Nasal cavity respiratory epithelium epithelial cell of viscerocranial mucosa (primary cell): ENCODE results near the gene CFAP157. TPM values are rescaled to one million over a fixed set of nuclear protein-coding genes. Genes with fewer than 3 reads are reported as not detected.

ENCODE experiments used
- total RNA-seq: library from RNA; depleted of rRNA; stranded (reverse); fragments of >200 nt; gene quantifications from 2 replicates; pipeline ENCODE4 v1.2.3, GENCODE V29; 2014

CFAP157 gene
- 0.07 TPM in 1 of 2 replicates, not detected in the other for total RNA-seq

DNA sequence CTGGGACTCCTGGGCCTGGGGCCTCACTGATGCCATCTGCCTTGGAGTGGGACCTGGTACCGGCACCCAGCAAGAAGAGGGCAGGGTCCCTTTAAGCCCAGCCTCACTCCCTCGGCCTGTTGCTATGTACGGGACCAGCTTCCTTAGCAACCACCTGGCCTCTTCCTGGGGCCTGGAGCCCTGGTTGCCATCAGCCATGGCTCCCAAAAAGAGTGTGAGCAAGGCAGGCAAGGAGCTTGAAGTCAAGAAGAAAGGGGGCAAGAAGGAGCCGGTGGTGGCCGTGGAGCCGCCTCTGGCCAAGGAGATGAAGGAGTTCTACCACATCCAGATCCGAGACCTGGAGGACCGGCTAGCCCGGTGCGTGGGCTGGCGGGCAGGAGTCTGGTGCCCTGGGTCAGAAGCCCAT, at the start of gene CFAP157:
TSS of gene CFAP157 (plus strand) at position 153 of the 406 bp plus-strand sequence. CDS start at position 197, 44 bp downstream.

DNA sequence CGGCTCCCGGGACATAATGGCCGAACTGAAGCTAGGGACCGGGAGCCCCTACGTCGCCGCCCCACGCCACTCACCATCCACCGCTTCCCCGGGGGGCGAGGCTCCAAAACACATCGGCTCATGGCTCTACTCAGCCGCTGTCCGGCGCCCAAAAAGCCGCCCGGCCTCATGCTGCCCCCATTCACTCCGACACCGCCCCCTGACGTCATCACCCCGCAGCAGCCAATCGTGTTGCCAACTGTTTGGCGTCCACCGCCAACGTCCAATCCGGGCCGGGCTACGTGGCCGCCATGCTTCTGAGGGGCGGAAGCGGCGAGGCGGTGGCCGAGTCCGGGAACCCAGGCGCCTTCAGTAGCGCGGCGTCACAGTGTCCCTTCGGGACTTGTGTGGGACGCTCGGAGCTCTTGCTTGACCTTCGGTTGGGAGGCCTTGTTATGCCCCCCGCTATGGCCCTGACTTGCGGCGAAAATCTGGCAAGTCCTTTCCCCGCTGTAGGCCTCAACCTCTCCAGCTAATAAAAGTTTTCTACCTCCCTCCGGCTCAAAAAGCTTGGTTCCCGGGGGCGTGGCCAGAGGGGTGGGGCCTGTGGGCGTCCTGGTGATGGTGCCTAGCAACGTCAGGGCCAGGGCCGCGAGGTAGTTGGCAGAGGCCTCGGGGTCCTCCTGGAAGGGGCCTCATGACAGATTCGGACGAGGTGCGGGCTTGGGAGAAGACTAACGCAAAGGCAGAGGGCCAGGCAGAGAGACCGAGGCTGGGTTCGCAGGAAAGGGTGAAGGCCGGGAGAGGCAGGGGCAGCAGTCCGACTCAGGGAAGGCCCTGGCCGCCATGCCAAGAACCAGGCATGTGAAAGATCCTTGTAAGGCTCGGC, 8.9 kb downstream of the CFAP157 start, which contains the start of the genes PTRH1 and TTC16:
TSS of gene PTRH1 (minus strand) at position 194 of the 868 bp plus-strand sequence. CDS start at position 170, 24 bp downstream.
TSS of gene TTC16 (plus strand) at position 610 of the 868 bp plus-strand sequence. CDS start at position 677, 67 bp downstream.

DNA sequence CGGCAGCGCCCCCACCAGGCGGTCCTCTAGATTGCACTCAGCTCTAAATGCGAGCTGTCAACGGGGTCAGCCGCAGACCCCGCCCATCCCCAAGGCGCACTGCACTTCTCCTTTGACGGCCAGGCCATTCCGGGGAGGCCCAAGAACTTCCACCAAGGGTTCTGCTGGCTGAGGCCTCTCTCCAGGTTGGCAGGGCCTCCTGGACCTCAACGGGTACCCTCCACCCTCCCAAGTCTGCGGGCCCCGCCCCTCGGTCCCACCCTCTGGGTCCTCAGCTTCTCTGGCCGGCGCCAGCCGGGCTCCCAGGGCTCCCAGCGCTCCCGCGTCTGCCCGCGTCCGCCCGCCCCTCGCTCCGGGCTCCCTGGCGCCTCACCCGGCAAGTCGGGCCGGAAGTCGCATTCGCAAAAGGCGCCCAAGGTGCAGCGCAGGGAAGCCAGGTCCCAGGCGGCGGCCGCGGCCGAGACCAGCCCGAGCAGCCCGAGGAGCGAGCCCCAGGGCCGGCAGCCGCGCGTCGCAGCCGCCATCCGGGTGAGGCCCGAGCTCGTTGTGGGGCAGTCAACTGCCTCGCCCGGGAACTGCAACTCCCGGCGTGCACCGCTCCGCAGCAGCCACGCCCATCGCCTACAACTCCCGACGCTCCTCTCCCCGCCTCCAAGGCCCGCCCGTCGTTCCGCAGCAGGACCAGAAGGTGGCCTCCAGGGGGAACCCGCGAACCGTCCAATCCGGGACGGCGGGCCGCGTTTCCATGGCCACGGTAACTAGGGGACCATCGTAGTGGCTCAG, 28.1 kb downstream of the CFAP157 start, which contains the start of gene TOR2A:
TSS of gene TOR2A (minus strand) at position 548 of the 783 bp plus-strand sequence. CDS start at position 524, 24 bp downstream.

Other genes with a start within 250 kb of the CFAP157 start
- 10.9 and 18.9 TPM in 2 replicates for gene STXBP1, start 94.7 kb upstream of the CFAP157 start, total RNA-seq
- gene PTRH1, start 8.7 kb downstream of the CFAP157 start, total RNA-seq: 16.0 and 24.9 TPM in 2 replicates
- gene TTC16, start 9.1 kb downstream of the CFAP157 start, total RNA-seq: not detected in 2 replicates
- gene TOR2A, start 28.3 kb downstream of the CFAP157 start, total RNA-seq: 2.7 and 7.3 TPM in 2 replicates
- gene SH2D3C, start 71.7 kb downstream of the CFAP157 start, total RNA-seq: under 0.01 and 0.07 TPM in 2 replicates
- 74.5 and 80.0 TPM in 2 replicates for gene CDK9, start 79.0 kb downstream of the CFAP157 start, total RNA-seq
- gene FPGS, start 95.9 kb downstream of the CFAP157 start, total RNA-seq: 42.7 and 60.6 TPM in 2 replicates
- 0.34 and 2.3 TPM in 2 replicates for gene ENG, start 147.7 kb downstream of the CFAP157 start, total RNA-seq
- 20.5 and 33.5 TPM in 2 replicates for gene AK1, start 170.7 kb downstream of the CFAP157 start, total RNA-seq
- 14.0 and 21.5 TPM in 2 replicates for gene ST6GALNAC6, start 192.6 kb downstream of the CFAP157 start, total RNA-seq
- gene ST6GALNAC4, start 210.1 kb downstream of the CFAP157 start, total RNA-seq: 25.3 and 42.9 TPM in 2 replicates
- 4.1 and 4.3 TPM in 2 replicates for gene PIP5KL1, start 223.8 kb downstream of the CFAP157 start, total RNA-seq
- 13.7 and 16.2 TPM in 2 replicates for gene DPM2, start 230.9 kb downstream of the CFAP157 start, total RNA-seq